Mesenchymal stem cell (in vitro differentiated cells and primary cell): ENCODE measurements around the gene PODXL2.
A peak's percentile ranks its signal among the peaks of the same experiment; 100 is the strongest.
"Not testable (repeated sequence)": the region's sequence is repeated elsewhere in the genome, so short reads cannot be mapped to it uniquely, and the experiment has no call there.

Experiments
- DNase-seq: peaks from one replicate; pipeline ENCODE4 v3.0.0-alpha.2; 2013
- H2AFZ ChIP-seq: one replicate; pipeline ENCODE4 v1.6.1; 2013; ENCODE audit warnings: low read depth, mild to moderate bottlenecking, control low read depth, inconsistent platforms, low read length, moderate library complexity
- H2AK5ac ChIP-seq: 2 replicates; pipeline ENCODE4 v1.6.1; 2013; ENCODE audit warnings: low read length, moderate library complexity, mild to moderate bottlenecking, inconsistent platforms; ENCODE audit not compliant: severe bottlenecking
- H2BK120ac ChIP-seq: one replicate; pipeline ENCODE4 v1.6.1; 2013; ENCODE audit warnings: low read depth, mild to moderate bottlenecking, inconsistent platforms, low read length, moderate library complexity
- H2BK12ac ChIP-seq, 2 experiments: one replicate each; pipeline ENCODE4 v1.6.1; 2013; ENCODE audit warnings: inconsistent platforms in 2 of 2, low read length in 2 of 2, mild to moderate bottlenecking in 2 of 2, moderate library complexity in 2 of 2, control low read depth in 1 of 2
- H2BK15ac ChIP-seq: one replicate; pipeline ENCODE4 v1.6.1; 2013; ENCODE audit warnings: mild to moderate bottlenecking, low read depth, inconsistent platforms; ENCODE audit not compliant: poor library complexity, severe bottlenecking
- H2BK5ac ChIP-seq: 2 replicates; pipeline ENCODE4 v1.6.1; 2013; ENCODE audit warnings: low read depth, mild to moderate bottlenecking, low read length, control low read depth, inconsistent platforms; ENCODE audit not compliant: poor library complexity, severe bottlenecking
- H3K14ac ChIP-seq, 2 experiments: one replicate each; pipeline ENCODE4 v1.6.1; 2013; ENCODE audit warnings: inconsistent platforms in 2 of 2, low read length in 2 of 2, control low read depth in 1 of 2, mild to moderate bottlenecking in 1 of 2, moderate library complexity in 1 of 2
- H3K18ac ChIP-seq, 2 experiments: one replicate each; pipeline ENCODE4 v1.6.1; 2013; ENCODE audit warnings: inconsistent platforms in 2 of 2, low read length in 2 of 2, control low read depth in 1 of 2, low read depth in 1 of 2, mild to moderate bottlenecking in 1 of 2
- H3K23ac ChIP-seq, 2 experiments: one replicate each; pipeline ENCODE4 v1.6.1; 2013; ENCODE audit warnings: inconsistent platforms in 2 of 2, low read length in 2 of 2, mild to moderate bottlenecking in 2 of 2, moderate library complexity in 2 of 2, control low read depth in 1 of 2
- H3K27ac ChIP-seq: 2 replicates; pipeline ENCODE4 v1.5.1; 2013; ENCODE audit warnings: mild to moderate bottlenecking, moderate library complexity, low read length, control low read depth, inconsistent platforms; ENCODE audit not compliant: poor library complexity, severe bottlenecking
- H3K27me3 ChIP-seq, 2 experiments: 2 replicates each; pipeline versions ENCODE4 v1.6.1 to v1.7.0; 2013; ENCODE audit warnings: low read length in 2 of 2, mild to moderate bottlenecking in 2 of 2, moderate library complexity in 2 of 2, control low read depth in 1 of 2, inconsistent platforms in 1 of 2; ENCODE audit not compliant: control insufficient read depth in 1 of 2, insufficient read depth in 1 of 2
- H3K36me3 ChIP-seq, 2 experiments: 2 replicates each; pipeline versions ENCODE4 v1.6.1 to v1.7.0; 2013; ENCODE audit warnings: low read length in 2 of 2, control low read depth in 1 of 2, inconsistent platforms in 1 of 2, low read depth in 1 of 2, mild to moderate bottlenecking in 1 of 2; ENCODE audit not compliant: insufficient read depth in 2 of 2, control insufficient read depth in 1 of 2
- H3K4ac ChIP-seq, 2 experiments: one replicate each; pipeline ENCODE4 v1.6.1; 2013; ENCODE audit warnings: inconsistent platforms in 2 of 2, low read length in 2 of 2, mild to moderate bottlenecking in 2 of 2, moderate library complexity in 2 of 2, control low read depth in 1 of 2, low read depth in 1 of 2
- H3K4me1 ChIP-seq: 2 replicates; pipeline ENCODE4 v1.6.1; 2013; ENCODE audit warnings: low read depth, low read length, control low read depth; ENCODE audit not compliant: control insufficient read depth, insufficient read depth
- H3K4me2 ChIP-seq: 2 replicates; pipeline ENCODE4 v1.6.1; 2013; ENCODE audit warnings: low read length, mild to moderate bottlenecking, inconsistent platforms; ENCODE audit not compliant: poor library complexity, severe bottlenecking
- H3K4me3 ChIP-seq, 2 experiments: 2 replicates each; pipeline versions ENCODE4 v1.5.1 to v1.7.0; 2013; ENCODE audit warnings: low read length in 2 of 2, mild to moderate bottlenecking in 2 of 2, control low read depth in 1 of 2, low read depth in 1 of 2; ENCODE audit not compliant: insufficient read depth in 1 of 2
- H3K79me1 ChIP-seq: replicated peaks from 2 replicates; pipeline ENCODE4 v1.6.1; 2013; ENCODE audit warnings: mild to moderate bottlenecking, control low read depth, low read length, inconsistent platforms; ENCODE audit not compliant: poor library complexity, severe bottlenecking
- H3K9ac ChIP-seq: 2 replicates; pipeline ENCODE4 v1.7.0; 2013; ENCODE audit warnings: mild to moderate bottlenecking, low read length, moderate library complexity
- H3K9me3 ChIP-seq: 2 replicates; pipeline ENCODE4 v1.7.0; 2013; ENCODE audit warnings: mild to moderate bottlenecking, low read length; ENCODE audit not compliant: control insufficient read depth
- H4K8ac ChIP-seq: one replicate; pipeline ENCODE4 v1.6.1; 2013; ENCODE audit warnings: inconsistent platforms, mild to moderate bottlenecking, low read length, moderate library complexity
- H4K91ac ChIP-seq: one replicate; pipeline ENCODE4 v1.6.1; 2013; ENCODE audit warnings: mild to moderate bottlenecking, low read length, inconsistent platforms
- WGBS: methylation state at CpG from one replicate; pipeline ENCODE4 v1.1.7; 2013; ENCODE audit warnings: mixed read lengths; 5-methylcytosine and 5-hydroxymethylcytosine counted together

The PODXL2 gene

DNA sequence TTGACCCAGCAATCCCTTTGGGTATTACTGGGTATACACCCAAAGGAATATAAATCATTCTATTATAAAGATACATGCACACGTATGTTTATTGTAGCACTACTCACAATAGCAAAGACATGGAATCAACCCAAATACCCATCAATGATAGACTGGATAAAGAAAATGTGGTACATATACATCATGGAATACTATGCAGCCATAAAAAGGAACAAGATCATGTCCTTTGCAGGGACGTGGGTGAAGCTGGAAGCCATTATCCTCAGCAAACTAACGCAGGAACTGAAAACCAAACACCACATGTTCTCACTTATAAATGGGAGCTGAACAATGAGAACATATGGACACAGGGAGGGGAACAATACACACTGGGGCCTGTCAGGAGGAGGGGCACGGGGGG, 75.9 kb downstream of the PODXL2 start:
- H2BK5ac ChIP-seq, H4K91ac ChIP-seq, H2BK12ac ChIP-seq, H4K8ac ChIP-seq, H3K27me3 ChIP-seq, H3K23ac ChIP-seq, DNase-seq, H3K4me3 ChIP-seq, H3K14ac ChIP-seq, H2BK120ac ChIP-seq, H3K4ac ChIP-seq, H3K4me2 ChIP-seq, H2AFZ ChIP-seq, H3K18ac ChIP-seq, H3K9me3 ChIP-seq, H3K27ac ChIP-seq, H2BK15ac ChIP-seq, H2AK5ac ChIP-seq, H3K9ac ChIP-seq: not testable (repeated sequence)
- peaks cover 22% of the 10 kb centered on the region for H3K4me1 ChIP-seq
- H3K79me1 ChIP-seq = peaks cover 47% of the 10 kb centered on the region
- H3K36me3 ChIP-seq = peaks cover 39 to 48% of the 10 kb centered on the region in 2 experiments
- WGBS = 100% methylated on average over 1 of the region's 4 CpGs

DNA sequence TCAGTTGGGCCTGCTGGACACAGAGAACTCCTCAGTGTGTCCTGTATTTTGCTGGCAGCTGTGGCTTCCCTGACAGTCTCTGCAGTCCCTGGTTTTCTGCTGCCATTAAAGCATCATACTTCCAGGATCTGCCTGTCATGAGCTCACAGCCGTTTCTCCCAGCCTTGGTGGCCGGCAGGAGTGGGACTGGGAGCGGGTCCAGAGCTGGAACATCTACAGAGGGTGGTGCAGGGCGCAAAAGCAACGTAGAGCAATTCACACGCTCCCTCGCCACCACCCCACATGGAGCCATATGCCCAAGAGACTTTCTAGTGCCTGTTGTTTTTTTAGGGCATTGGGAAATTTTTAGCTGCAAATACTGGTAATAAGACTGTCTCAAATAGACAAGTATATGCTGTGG, 77.3 kb downstream of the PODXL2 start:
- Histone ChIP-seq H3K27me3 (no peaks in the 10 kb centered on the region), H3K4me3 (no peak overlapping the region), H3K14ac (no peak overlapping the region), H4K8ac (no peak overlapping the region), H3K4me2 (no peak overlapping the region), H2BK15ac (no peak overlapping the region), H3K79me1 (peaks cover 51% of the 10 kb centered on the region), H2BK12ac (no peak overlapping the region), H3K4me1 (peaks cover 30% of the 10 kb centered on the region), H2BK5ac (no peak overlapping the region), H2BK120ac (no peak overlapping the region), H3K36me3 (peaks cover 49 to 52% of the 10 kb centered on the region in 2 experiments), H2AFZ (no peak overlapping the region), H3K27ac (no peak overlapping the region), H3K18ac (no peak overlapping the region), H3K9me3 (no peaks in the 10 kb centered on the region), H2AK5ac (no peak overlapping the region), H3K23ac (no peak overlapping the region), H3K4ac (peak overlapping the region in 1 of 2 experiments; percentile 6), H4K91ac (no peak overlapping the region), H3K9ac (no peak overlapping the region)
- DNase-seq = no peak
- WGBS = 73% methylated on average over 3 of the region's 7 CpGs

DNA sequence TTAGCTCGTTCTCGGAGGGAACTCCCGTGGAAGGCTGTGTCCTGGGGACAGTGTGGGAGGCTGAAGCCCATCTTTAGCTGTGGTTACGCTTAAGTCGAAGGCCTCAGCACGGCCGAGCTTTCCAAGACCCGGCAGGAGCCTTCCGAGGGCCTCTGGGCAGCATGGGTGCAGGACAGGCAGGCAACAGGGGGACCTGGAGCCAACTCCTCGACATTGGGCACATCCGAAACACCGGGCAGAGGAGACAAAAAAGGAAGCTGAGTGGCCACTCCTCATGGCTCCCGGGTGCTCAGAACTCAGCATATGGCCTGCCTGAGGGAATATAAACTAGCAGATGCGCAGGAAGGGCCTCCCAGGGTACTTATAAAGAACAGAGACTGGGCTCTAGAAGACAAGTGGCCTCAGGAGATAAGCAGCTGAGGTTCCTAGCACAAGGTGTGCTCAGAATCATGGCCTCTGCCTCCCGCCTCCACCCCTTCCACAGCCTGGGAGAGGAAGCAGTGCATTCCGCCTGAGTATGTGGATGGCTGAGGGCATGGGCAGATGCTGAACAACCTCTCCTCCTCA, 77.9 kb downstream of the PODXL2 start:
- Histone ChIP-seq H3K4me3 (no peak overlapping the region), H2BK5ac (no peak overlapping the region), H3K18ac (no peak overlapping the region), H3K9me3 (no peaks in the 10 kb centered on the region), H3K9ac (no peak overlapping the region), H2AK5ac (no peak overlapping the region), H4K91ac (no peak overlapping the region), H4K8ac (no peak overlapping the region), H3K27me3 (no peaks in the 10 kb centered on the region), H3K23ac (no peak overlapping the region), H3K36me3 (peaks cover 44 to 54% of the 10 kb centered on the region in 2 experiments), H3K4ac (no peak overlapping the region), H2BK12ac (no peak overlapping the region), H3K27ac (no peak overlapping the region), H3K4me2 (no peak overlapping the region), H2BK15ac (no peak overlapping the region), H2BK120ac (no peak overlapping the region), H3K4me1 (peaks cover 26% of the 10 kb centered on the region), H2AFZ (no peak overlapping the region), H3K14ac (no peak overlapping the region), H3K79me1 (peaks cover 47% of the 10 kb centered on the region)
- no peak for DNase-seq
- WGBS = 92% methylated on average over 15 of the region's 16 CpGs

GRCh38 chr3:127707851-127708411, 78.9 kb downstream of the PODXL2 start:
- no peak overlapping the region for H2BK120ac ChIP-seq
- H3K9me3 ChIP-seq = no peaks in the 10 kb centered on the region
- no peak overlapping the region for H2AFZ ChIP-seq
- peaks cover 23% of the 10 kb centered on the region for H3K4me1 ChIP-seq
- no peak overlapping the region for H2BK15ac ChIP-seq
- peaks cover 46 to 63% of the 10 kb centered on the region in 2 experiments for H3K36me3 ChIP-seq
- no peak overlapping the region for H2BK5ac ChIP-seq
- no peak overlapping the region for H2AK5ac ChIP-seq
- no peak overlapping the region for H3K14ac ChIP-seq
- no peak for DNase-seq
- H3K4me3 ChIP-seq = no peak overlapping the region
- WGBS = 50% methylated on average over 12 of the region's 13 CpGs
- no peaks in the 10 kb centered on the region for H3K27me3 ChIP-seq
- no peak overlapping the region for H4K91ac ChIP-seq
- no peak overlapping the region for H3K4me2 ChIP-seq
- H3K27ac ChIP-seq = no peak overlapping the region
- no peak overlapping the region for H4K8ac ChIP-seq
- H3K18ac ChIP-seq = no peak overlapping the region
- H3K23ac ChIP-seq = no peak overlapping the region
- no peak overlapping the region for H3K4ac ChIP-seq
- no peak overlapping the region for H2BK12ac ChIP-seq
- H3K9ac ChIP-seq = no peak overlapping the region
- H3K79me1 ChIP-seq = peaks cover 47% of the 10 kb centered on the region
